Coronary artery (tissue), 2 donors: Measurements from ENCODE around the gene SRRD.

ENCODE experiments used
- DNase-seq: peaks from one replicate; pipeline ENCODE4 v3.0.0-alpha.2; 2017; ENCODE audit warnings: low spot score
- H3K27ac ChIP-seq, 2 donors: fragments of 200-600 bp; sonication (generic); one replicate each; pipeline ENCODE4 v1.5.1; 2016 to 2019
- H3K4me3 ChIP-seq: fragments of 200-600 bp; sonication (generic); 2 replicates; pipeline ENCODE4 v1.5.1; 2016; ENCODE audit warnings: mild to moderate bottlenecking, moderate library complexity
- CTCF ChIP-seq: fragments of 200-600 bp; sonication (generic); IDR thresholded peaks from one replicate; pipeline ENCODE4 v1.5.1; 2019; ENCODE audit warnings: antibody characterized with exemption

SRRD gene

DNA sequence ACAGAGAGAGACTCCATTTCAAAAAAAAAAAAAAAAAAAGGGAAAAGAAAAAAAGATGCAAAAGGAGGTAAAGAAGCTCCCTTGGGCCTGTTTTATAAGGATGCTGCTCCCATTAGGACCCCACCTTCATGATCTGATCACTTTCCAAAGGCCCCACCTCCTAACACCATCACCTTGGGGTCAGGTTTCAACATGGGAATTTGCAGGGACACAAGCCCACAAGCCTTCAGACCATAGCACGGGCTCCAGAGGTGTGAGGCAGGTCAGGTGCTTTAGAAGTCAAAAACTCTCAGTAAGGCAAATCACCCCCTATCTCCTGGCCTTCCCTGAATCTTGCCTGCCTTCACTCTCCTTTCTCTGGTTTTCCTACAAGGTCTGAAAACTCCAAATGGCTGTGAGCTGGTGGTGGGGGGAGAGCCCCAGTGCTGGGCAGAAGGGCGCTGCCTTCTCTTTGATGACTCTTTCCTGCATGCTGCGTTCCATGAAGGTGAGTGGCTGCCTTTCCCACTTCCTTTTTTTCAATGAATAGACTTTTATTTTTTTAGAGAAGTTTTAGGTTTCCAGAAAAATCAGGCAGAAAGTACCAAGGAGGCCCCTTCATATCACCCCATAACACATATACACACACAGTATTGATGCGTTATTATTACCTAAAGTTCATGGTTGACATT lies 41.5 kb upstream of the SRRD start:
- Histone ChIP-seq H3K4me3 (no peak overlapping the region), H3K27ac (no peak overlapping the region)
- no peak for DNase-seq
- TF ChIP-seq CTCF = no peak

DNA sequence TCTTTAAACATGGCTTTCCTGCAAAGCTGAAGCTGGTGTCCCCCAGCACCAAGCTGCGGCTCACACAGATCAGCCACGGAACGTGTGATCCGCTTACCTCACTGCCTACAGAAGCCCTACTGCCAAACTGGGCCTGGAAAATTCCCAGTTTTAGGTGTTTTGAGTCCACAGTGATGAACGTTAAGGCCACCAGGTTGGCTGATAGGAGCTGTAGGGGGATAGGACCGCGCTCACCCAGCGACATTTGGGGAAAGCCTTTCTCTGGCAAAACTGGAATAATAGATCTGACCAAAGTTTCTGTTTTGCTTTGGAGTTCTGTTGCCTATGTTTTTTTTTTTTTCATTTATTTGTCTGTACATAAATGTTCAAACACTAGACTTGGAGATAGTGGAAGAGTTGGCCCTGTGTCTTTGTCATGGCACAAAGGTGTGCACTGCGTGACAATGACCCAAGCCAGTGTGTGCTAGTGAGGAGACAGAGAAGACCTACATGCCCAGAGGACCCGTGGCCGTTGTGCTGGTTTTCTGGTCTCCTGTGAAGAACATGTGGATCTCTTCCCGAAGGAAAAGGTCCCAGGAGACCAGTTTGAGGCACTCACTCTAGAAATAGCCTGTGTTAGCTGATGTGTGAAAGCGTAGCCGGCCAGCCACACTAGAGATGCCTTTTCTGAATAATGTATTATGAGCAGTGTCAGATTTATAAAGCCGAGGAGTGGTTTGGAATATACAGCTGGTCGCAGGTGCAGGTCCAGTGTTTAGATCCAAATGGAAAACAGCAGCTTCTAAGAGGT lies 39.6 kb upstream of the SRRD start:
- Histone ChIP-seq H3K4me3 (no peak overlapping the region), H3K27ac (no peak overlapping the region)
- DNase-seq = no peak
- TF ChIP-seq CTCF = no peak

DNA sequence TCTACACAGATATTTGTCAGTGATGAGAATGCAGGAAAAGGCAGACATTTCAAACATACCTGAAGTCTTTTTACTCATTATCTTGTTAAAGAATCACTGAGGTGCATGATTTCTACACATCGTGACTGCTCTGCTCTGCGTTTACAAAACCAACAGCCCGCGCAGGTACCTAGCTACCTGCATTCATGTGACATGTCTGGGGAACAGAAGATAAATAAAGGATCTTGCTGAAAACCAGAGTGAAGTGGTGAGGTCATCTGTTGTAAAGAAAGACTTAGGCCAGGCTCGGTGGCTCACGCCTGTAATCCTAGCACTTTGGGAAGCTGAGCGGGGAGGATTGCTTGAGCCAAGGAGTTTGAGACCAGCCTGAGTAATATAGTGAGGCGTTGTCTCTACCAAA lies 38.9 kb upstream of the SRRD start:
- Histone ChIP-seq H3K4me3 (no peak overlapping the region), H3K27ac (no peak overlapping the region)
- no peak for TF ChIP-seq CTCF
- no peak for DNase-seq

- no peak for DNase-seq
- TF ChIP-seq CTCF = no peak
- Histone ChIP-seq H3K27ac (no peak overlapping the region), H3K4me3 (no peak overlapping the region)
Measured at GRCh38 chr22:26445577-26446275, 38.0 kb upstream of the SRRD start.

GRCh38 chr22:26446808-26447515 lies 36.7 kb upstream of the SRRD start:
- H3K27ac ChIP-seq = no peak overlapping the region
- no peak for DNase-seq
- H3K4me3 ChIP-seq = no peak overlapping the region
- no peak for TF ChIP-seq CTCF

DNA sequence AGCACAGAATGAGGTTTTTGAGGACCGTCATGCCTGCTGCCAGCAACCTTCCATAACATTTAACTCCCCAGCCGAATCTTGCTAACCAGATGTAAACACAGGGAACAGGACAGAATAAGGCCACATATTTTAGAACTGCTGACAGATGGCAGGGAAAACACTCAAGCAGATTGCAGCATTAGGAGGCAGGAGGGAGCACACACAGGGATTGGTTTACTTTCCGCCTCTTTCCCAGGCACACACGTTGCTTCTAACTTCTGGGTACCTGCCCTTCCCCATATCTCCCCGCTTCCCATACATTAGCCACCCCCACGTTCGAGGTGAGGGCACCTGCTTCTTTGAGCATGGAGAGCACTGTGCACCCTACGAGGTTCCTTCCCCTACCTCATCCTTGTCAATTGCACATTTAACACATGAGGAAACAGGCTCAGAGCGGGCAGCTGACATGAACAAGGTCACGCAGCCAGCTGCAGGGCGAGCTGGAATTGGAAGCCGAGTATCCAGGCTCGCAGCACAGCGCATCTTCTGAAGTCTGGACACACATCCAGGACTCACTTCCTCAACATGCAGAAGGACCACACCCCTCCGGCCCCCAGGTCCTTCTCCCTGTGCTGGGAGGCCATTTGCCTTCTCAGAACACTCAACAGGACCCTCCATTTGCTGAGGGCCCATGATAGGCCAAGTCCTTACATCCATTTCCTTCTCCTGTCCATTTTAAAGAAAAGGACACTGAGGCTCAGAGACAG lies 35.9 kb upstream of the SRRD start:
- TF ChIP-seq CTCF = no peak
- Histone ChIP-seq H3K27ac (no peak overlapping the region), H3K4me3 (no peak overlapping the region)
- DNase-seq = no peak
